ENCODE results near the gene CPEB4. TPM values are rescaled to one million over a fixed set of nuclear protein-coding genes. Genes with fewer than 3 reads are reported as not detected.

The CPEB4 gene
- total and polyA plus RNA-seq, 9 of the 15 experiments (the other 6 are each of a cell fraction or from before 2014, with no cell fraction given) = 7.4 to 21.3 (median 12.4) TPM

DNA sequence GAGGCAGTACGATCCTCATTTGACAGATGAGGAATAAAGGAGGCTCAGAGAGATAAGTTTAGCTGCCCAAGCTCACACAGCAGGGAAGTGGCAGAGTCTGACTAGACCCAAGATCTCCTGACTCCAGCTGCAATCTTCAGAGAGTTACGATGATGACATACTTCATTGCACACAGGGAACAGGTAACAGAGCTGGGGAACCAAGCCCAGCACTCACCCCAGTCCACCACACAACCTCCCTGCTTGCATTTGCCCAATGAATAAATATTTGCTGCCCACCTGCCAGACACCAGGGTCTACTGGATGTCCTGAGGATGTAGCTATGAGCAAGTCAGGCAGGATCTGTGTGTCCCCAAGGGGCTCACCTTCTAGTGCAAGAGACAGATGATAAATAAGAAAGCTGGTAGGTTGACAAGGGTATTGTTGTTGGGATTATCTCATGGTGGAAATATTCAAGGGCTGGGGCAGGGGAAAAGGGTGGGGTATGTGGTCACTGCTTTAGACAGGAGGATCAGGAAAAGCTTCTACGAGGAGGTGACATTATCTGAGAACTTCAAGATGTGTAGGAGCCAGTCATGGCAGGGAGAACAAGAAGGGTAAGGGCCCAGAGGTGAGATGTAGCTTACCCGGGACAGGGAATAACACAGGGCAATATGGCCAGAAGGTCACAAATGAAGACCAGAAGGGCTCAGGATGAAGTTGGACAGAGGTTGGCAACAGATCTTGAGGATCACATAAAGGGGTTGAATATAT lies 28.6 kb upstream of the CPEB4 start (continued):
- TF ChIP-seq RAD51 (IDR thresholded peaks at IDR 0.05; ENCODE audit: borderline replicate concordance, low read depth) (no peak), ZNF561 (CRISPR knock-in tag; conservative IDR thresholded peaks at IDR 0.05) (no peak), CEBPB (tag; IDR thresholded peaks at IDR 0.05) (peak; percentile 78), GTF2E2 (tag; IDR thresholded peaks at IDR 0.05) (no peak), NFIC (IDR thresholded peaks at IDR 0.05) (no peak), ELF2 (CRISPR knock-in tag; IDR thresholded peaks at IDR 0.05) (no peak), PML (IDR thresholded peaks at IDR 0.05; ENCODE audit: low read length) (no peak), ZNF717 (CRISPR knock-in tag; IDR thresholded peaks at IDR 0.05) (no peak), PHF20 (IDR thresholded peaks at IDR 0.05; ENCODE audit: partially characterized antibody) (no peak), C11orf30 (IDR thresholded peaks at IDR 0.05; ENCODE audit: low read depth) (no peak), ZNF174 (CRISPR knock-in tag; IDR thresholded peaks at IDR 0.05) (no peak), BCOR (IDR thresholded peaks at IDR 0.05) (peak; percentile 26; the same call in 1 of the 2 replicates), ZNF584 (CRISPR knock-in tag; IDR thresholded peaks at IDR 0.05; ENCODE audit: low read depth) (no peak), TOE1 (IDR thresholded peaks at IDR 0.05; ENCODE audit: borderline replicate concordance) (no peak), TOE1 (CRISPR knock-in tag; IDR thresholded peaks at IDR 0.05; ENCODE audit: borderline replicate concordance, low read depth) (0 out of 2 replicates have a peak, but pooled peaks have one; percentile 43), STAG1 (CRISPR knock-in tag; IDR thresholded peaks at IDR 0.05; ENCODE audit: borderline replicate concordance) (no peak), POLR2AphosphoS5 (IDR thresholded peaks at IDR 0.05; ENCODE audit: control insufficient read depth, insufficient read depth, low read depth, low read length) (no peak), TEAD4 (IDR thresholded peaks at IDR 0.05; ENCODE audit: low read length) (0 out of 2 replicates have a peak, but pooled peaks have one; percentile 13), TEAD4 (CRISPR knock-in tag; IDR thresholded peaks at IDR 0.05; ENCODE audit: borderline replicate concordance) (no peak), MAZ (CRISPR knock-in tag; conservative IDR thresholded peaks at IDR 0.05 in 1 of 2, IDR thresholded peaks at IDR 0.05 in 1 of 2) (no peak), EZH2 (IDR thresholded peaks at IDR 0.05; ENCODE audit: borderline replicate concordance, low read depth, low read length) (no peak)
- TF ChIP-seq, protein P1, sequence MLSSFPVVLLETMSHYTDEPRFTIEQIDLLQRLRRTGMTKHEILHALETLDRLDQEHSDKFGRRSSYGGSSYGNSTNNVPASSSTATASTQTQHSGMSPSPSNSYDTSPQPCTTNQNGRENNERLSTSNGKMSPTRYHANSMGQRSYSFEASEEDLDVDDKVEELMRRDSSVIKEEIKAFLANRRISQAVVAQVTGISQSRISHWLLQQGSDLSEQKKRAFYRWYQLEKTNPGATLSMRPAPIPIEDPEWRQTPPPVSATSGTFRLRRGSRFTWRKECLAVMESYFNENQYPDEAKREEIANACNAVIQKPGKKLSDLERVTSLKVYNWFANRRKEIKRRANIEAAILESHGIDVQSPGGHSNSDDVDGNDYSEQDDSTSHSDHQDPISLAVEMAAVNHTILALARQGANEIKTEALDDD (IDR thresholded peaks at IDR 0.05) = no peak
- TF ChIP-seq, protein P2, sequence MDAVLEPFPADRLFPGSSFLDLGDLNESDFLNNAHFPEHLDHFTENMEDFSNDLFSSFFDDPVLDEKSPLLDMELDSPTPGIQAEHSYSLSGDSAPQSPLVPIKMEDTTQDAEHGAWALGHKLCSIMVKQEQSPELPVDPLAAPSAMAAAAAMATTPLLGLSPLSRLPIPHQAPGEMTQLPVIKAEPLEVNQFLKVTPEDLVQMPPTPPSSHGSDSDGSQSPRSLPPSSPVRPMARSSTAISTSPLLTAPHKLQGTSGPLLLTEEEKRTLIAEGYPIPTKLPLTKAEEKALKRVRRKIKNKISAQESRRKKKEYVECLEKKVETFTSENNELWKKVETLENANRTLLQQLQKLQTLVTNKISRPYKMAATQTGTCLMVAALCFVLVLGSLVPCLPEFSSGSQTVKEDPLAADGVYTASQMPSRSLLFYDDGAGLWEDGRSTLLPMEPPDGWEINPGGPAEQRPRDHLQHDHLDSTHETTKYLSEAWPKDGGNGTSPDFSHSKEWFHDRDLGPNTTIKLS (IDR thresholded peaks at IDR 0.05; ENCODE audit: borderline replicate concordance, low read depth) = no peak
